H1 (cell line): ENCODE data around the gene IL23A. TPM values are rescaled to one million over a fixed set of nuclear protein-coding genes. Genes with fewer than 3 reads are reported as not detected.
A peak's percentile ranks its signal among the peaks of the same experiment; 100 is the strongest.

Experiments
- CTCF ChIP-seq, 3 experiments: IDR thresholded peaks; 1 replicate in 2 of 3; 2 replicates in 1 of 3; pipeline versions ENCODE4 v1.5.1 to v1.6.1; 2011; ENCODE audit warnings: low read length in 3 of 3, mild to moderate bottlenecking in 3 of 3, inconsistent platforms in 2 of 3, low read depth in 1 of 3, moderate library complexity in 1 of 3; ENCODE audit not compliant: insufficient read depth in 1 of 3; ENCODE audit errors: control extremely low read depth in 1 of 3
- MAFK ChIP-seq: IDR thresholded peaks from 2 replicates; pipeline ENCODE4 v1.6.1; 2012; ENCODE audit warnings: low read depth, mild to moderate bottlenecking, improper control_type of control experiment, low read length
- RAD21 ChIP-seq, 2 experiments: IDR thresholded peaks in 1 of 2; conservative IDR thresholded peaks in 1 of 2; 2 replicates each; pipeline ENCODE4 v1.6.1; 2011; ENCODE audit warnings: low read depth in 2 of 2, low read length in 2 of 2, improper control_type of control experiment in 1 of 2, inconsistent platforms in 1 of 2, mild to moderate bottlenecking in 1 of 2, moderate library complexity in 1 of 2
- TBP ChIP-seq: IDR thresholded peaks from 2 replicates; pipeline ENCODE4 v1.6.1; 2011; ENCODE audit warnings: low read depth, low read length, improper control_type of control experiment
- polyA plus RNA-seq, 7 experiments: library from polyadenylated mRNA; depleted of rRNA in 3 of 7; stranded (reverse) in 5 of 7; unstranded in 2 of 7; fragments of >200 nt in 5 of 7; fragments of 200-250 nt in 2 of 7; gene quantifications; 1 replicate in 5 of 7; 2 replicates in 1 of 7; 4 replicates in 1 of 7; pipeline versions ENCODE4 v1.2.1 to v1.2.3, GENCODE V29; 2011 to 2013; ENCODE audit warnings: missing spikeins in 2 of 7, mixed read lengths in 2 of 7
- total RNA-seq: library from RNA; stranded (reverse); fragmentation: NEBNext Ultra II Directional; extraction: Animal tissue kit (Norgen Biotek cat#: 25700); gene quantifications from 2 replicates; pipeline ENCODE4 v1.2.1, GENCODE V29; 2021

The IL23A gene
- total and polyA plus RNA-seq, 2 of the 8 experiments (the other 6 are each of a cell fraction or from before 2014, with no cell fraction given): 2.3 to 3.6 TPM

GRCh38 chr12:56377310-56377988, 38.8 kb downstream of the IL23A start (continued):
- TF ChIP-seq MAFK: peak; percentile 92
- TF ChIP-seq CTCF (IDR thresholded peaks at IDR 0.05; ENCODE audit: control extremely low read depth in 1 of 3, insufficient read depth in 1 of 3, low read depth in 1 of 3, low read length in 3 of 3): peak in 2 of 3 experiments; percentile 43 to 47; a peak in 3 of 4 replicates
- no peak for TF ChIP-seq TBP
- peak; percentile 67 to 73 for TF ChIP-seq RAD21 (IDR thresholded peaks at IDR 0.05 in 1 of 2, conservative IDR thresholded peaks at IDR 0.05 in 1 of 2; ENCODE audit: low read depth in 2 of 2, low read length in 2 of 2)
- TF ChIP-seq, all 59 proteins: peak for 4
